IMR-90 (cell line): ENCODE measurements around the gene OTULINL. TPM values are rescaled to one million over a fixed set of nuclear protein-coding genes. Genes with fewer than 3 reads are reported as not detected.

Experiments used
- ATAC-seq: fragments of 200-7000 bp; cut with Tn5 transposase; 2 replicates; pipeline ENCODE4 v1.9.1; 2020; ENCODE audit warnings: low read depth, mild to moderate bottlenecking, moderate library complexity
- BruUV-seq: library from RNA; stranded (reverse); fragments of 400-500 nt; replicated peaks from 2 replicates; lab custom pipeline; 2021; lab: Mats Ljungman, UMichigan
- CTCF ChIA-PET: fragments of 300-600 bp; formaldehyde crosslinking; extraction: SDS; loops from one replicate; lab custom pipeline; 2021; ENCODE audit warnings: antibody characterized with exemption; lab: Yijun Ruan, JAX
- POLR2A ChIA-PET: fragments of 300-600 bp; sonication (Branson Sonifier 250); formaldehyde crosslinking; loops from one replicate; lab custom pipeline; 2022; ENCODE audit warnings: antibody characterized with exemption; ENCODE audit not compliant: unreplicated experiment; lab: Charles Lee
- DNase-seq: peaks from one replicate; pipeline ENCODE4 v3.0.0; 2013
- H2AFZ ChIP-seq: replicated peaks from 2 replicates; pipeline ENCODE3; 2013; ENCODE audit warnings: low read length, mild to moderate bottlenecking; ENCODE audit not compliant: poor library complexity
- H2AK5ac ChIP-seq: 2 replicates; pipeline ENCODE4 v1.6.1; 2013; ENCODE audit warnings: low read depth, low read length, inconsistent platforms
- H2AK9ac ChIP-seq: replicated peaks from 2 replicates; pipeline ENCODE3; 2013; ENCODE audit warnings: mild to moderate bottlenecking, low read depth, low read length, moderate library complexity; ENCODE audit not compliant: poor library complexity
- H2BK120ac ChIP-seq: 2 replicates; pipeline ENCODE4 v1.6.1; 2013; ENCODE audit warnings: low read depth, low read length, inconsistent platforms
- H2BK15ac ChIP-seq: 3 replicates; pipeline ENCODE4 v1.6.1; 2013; ENCODE audit warnings: low read depth, low read length, inconsistent platforms
- H2BK20ac ChIP-seq: 2 replicates; pipeline ENCODE4 v1.6.1; 2013; ENCODE audit warnings: low read depth, mild to moderate bottlenecking, inconsistent platforms, low read length, moderate library complexity
- H2BK5ac ChIP-seq: 2 replicates; pipeline ENCODE4 v1.6.1; 2013; ENCODE audit warnings: mild to moderate bottlenecking, low read depth, low read length, inconsistent platforms; ENCODE audit not compliant: poor library complexity, severe bottlenecking
- H3K14ac ChIP-seq: replicated peaks from 2 replicates; pipeline ENCODE4 v1.6.1; 2013; ENCODE audit warnings: low read depth, low read length, inconsistent platforms
- H3K18ac ChIP-seq: 2 replicates; pipeline ENCODE4 v1.6.1; 2013; ENCODE audit warnings: low read depth, low read length, control low read depth
- H3K23ac ChIP-seq: 2 replicates; pipeline ENCODE4 v1.6.1; 2013; ENCODE audit warnings: low read depth, low read length, inconsistent platforms
- H3K27ac ChIP-seq: 2 replicates; pipeline ENCODE4 v1.5.1; 2013; ENCODE audit warnings: mild to moderate bottlenecking, control low read depth, low read length; ENCODE audit not compliant: insufficient read depth
- H3K27me3 ChIP-seq: 2 replicates; pipeline ENCODE4 v1.6.1; 2013; ENCODE audit warnings: low read length; ENCODE audit not compliant: control insufficient read depth, insufficient read depth
- H3K36me3 ChIP-seq: 2 replicates; pipeline ENCODE4 v1.6.1; 2013; ENCODE audit warnings: low read length, mixed read lengths; ENCODE audit not compliant: control insufficient read depth, insufficient read depth
- H3K4ac ChIP-seq: 2 replicates; pipeline ENCODE4 v1.6.1; 2013; ENCODE audit warnings: low read depth, low read length, inconsistent platforms
- H3K4me1 ChIP-seq: 2 replicates; pipeline ENCODE4 v1.6.1; 2013; ENCODE audit warnings: low read length, mixed read lengths; ENCODE audit not compliant: control insufficient read depth, insufficient read depth
- H3K4me2 ChIP-seq: 2 replicates; pipeline ENCODE4 v1.6.1; 2013; ENCODE audit warnings: low read depth, mild to moderate bottlenecking, control low read depth, low read length, moderate library complexity
- H3K4me3 ChIP-seq: 2 replicates; pipeline ENCODE4 v1.5.1; 2013; ENCODE audit warnings: low read depth, mild to moderate bottlenecking, control low read depth, low read length, moderate library complexity; ENCODE audit not compliant: insufficient read depth
- H3K56ac ChIP-seq: 2 replicates; pipeline ENCODE4 v1.6.1; 2013; ENCODE audit warnings: low read length, inconsistent platforms; ENCODE audit not compliant: insufficient read depth; ENCODE audit errors: extremely low read depth
- H3K79me1 ChIP-seq, 2 experiments: 2 replicates each; pipeline ENCODE4 v1.6.1; 2013; ENCODE audit warnings: low read length in 2 of 2, inconsistent platforms in 1 of 2, low read depth in 1 of 2
- H3K9ac ChIP-seq: 2 replicates; pipeline ENCODE4 v1.6.1; 2013; ENCODE audit warnings: low read depth, low read length, control low read depth
- H3K9me1 ChIP-seq: 2 replicates; pipeline ENCODE4 v1.6.1; 2013; ENCODE audit warnings: low read length, inconsistent platforms; ENCODE audit not compliant: insufficient read depth
- H3K9me3 ChIP-seq: 2 replicates; pipeline ENCODE4 v1.6.1; 2013; ENCODE audit warnings: low read length; ENCODE audit not compliant: control insufficient read depth, insufficient read depth
- H4K20me1 ChIP-seq: 2 replicates; pipeline ENCODE4 v1.6.1; 2013; ENCODE audit warnings: low read length, inconsistent platforms; ENCODE audit not compliant: insufficient read depth
- H4K5ac ChIP-seq: 2 replicates; pipeline ENCODE4 v1.6.1; 2013; ENCODE audit warnings: mild to moderate bottlenecking, low read depth, low read length, control low read depth
- H4K8ac ChIP-seq, 2 experiments: 2 replicates each; pipeline ENCODE4 v1.6.1; 2013; ENCODE audit warnings: low read depth in 2 of 2, low read length in 2 of 2, control low read depth in 1 of 2, inconsistent platforms in 1 of 2
- H4K91ac ChIP-seq: 2 replicates; pipeline ENCODE4 v1.6.1; 2013; ENCODE audit warnings: low read depth, low read length, inconsistent platforms; ENCODE audit not compliant: insufficient read depth
- BHLHE40 ChIP-seq: fragments of 150-350 bp; IDR thresholded peaks from 2 replicates; pipeline ENCODE4 v1.6.1; 2016; ENCODE audit warnings: mild to moderate bottlenecking, low read depth, low read length
- CEBPB ChIP-seq: IDR thresholded peaks from 2 replicates; pipeline ENCODE4 v1.6.1; 2012; ENCODE audit warnings: low read depth, low read length, improper control_type of control experiment
- CHD1 ChIP-seq: IDR thresholded peaks from 2 replicates; pipeline ENCODE4 v1.6.1; 2012; ENCODE audit warnings: low read depth, low read length, improper control_type of control experiment
- FOS ChIP-seq: fragments of 150-350 bp; IDR thresholded peaks from 2 replicates; pipeline ENCODE4 v1.6.1; 2016; ENCODE audit warnings: low read depth, low read length
- MAFK ChIP-seq: IDR thresholded peaks from 2 replicates; pipeline ENCODE4 v1.6.1; 2012; ENCODE audit warnings: low read depth, low read length, improper control_type of control experiment
- MAZ ChIP-seq: IDR thresholded peaks from 2 replicates; pipeline ENCODE4 v1.6.1; 2012; ENCODE audit warnings: low read depth, mild to moderate bottlenecking, low read length, improper control_type of control experiment, moderate library complexity, borderline replicate concordance
- MXI1 ChIP-seq: IDR thresholded peaks from 2 replicates; pipeline ENCODE4 v1.6.1; 2012; ENCODE audit warnings: low read depth, mild to moderate bottlenecking, low read length, moderate library complexity, borderline replicate concordance
- NFE2L2 ChIP-seq: fragments of 150-350 bp; IDR thresholded peaks from 2 replicates; pipeline ENCODE4 v1.6.1; 2016; ENCODE audit warnings: low read depth, mild to moderate bottlenecking, low read length
- POLR2A ChIP-seq: IDR thresholded peaks from 2 replicates; pipeline ENCODE4 v1.6.1; 2012; ENCODE audit warnings: mild to moderate bottlenecking, low read depth, low read length
- RAD21 ChIP-seq: IDR thresholded peaks from 2 replicates; pipeline ENCODE4 v1.6.1; 2012; ENCODE audit warnings: low read length, improper control_type of control experiment
- RCOR1 ChIP-seq: IDR thresholded peaks from 2 replicates; pipeline ENCODE4 v1.6.1; 2012; ENCODE audit warnings: mild to moderate bottlenecking, low read length, improper control_type of control experiment; ENCODE audit not compliant: insufficient replicate concordance
- RFX5 ChIP-seq: IDR thresholded peaks from 2 replicates; pipeline ENCODE4 v1.8.0; 2012; ENCODE audit warnings: low read depth, mild to moderate bottlenecking, low read length, moderate library complexity
- SMC3 ChIP-seq: fragments of 150-350 bp; IDR thresholded peaks from 2 replicates; pipeline ENCODE4 v1.6.1; 2016; ENCODE audit warnings: low read depth, mild to moderate bottlenecking, antibody characterized with exemption, low read length, moderate library complexity
- WGBS, 2 experiments: methylation state at CpG; one replicate each; pipeline versions ENCODE4 v1.1.5 to v1.1.7; 2013; ENCODE audit warnings: missing lambda C conversion rate in 2 of 2; ENCODE audit not compliant: insufficient read length in 1 of 2; ENCODE audit errors: extremely low coverage in 2 of 2; 5-methylcytosine and 5-hydroxymethylcytosine counted together
- dilution Hi-C: fragments of 300-500 bp; cut with HindIII; formaldehyde crosslinking; loops from one replicate; pipeline ENCODE4 v1.14.3; 2018; ENCODE audit warnings: low sequenced_read_pairs; ENCODE audit not compliant: unreplicated experiment
- in situ Hi-C: fragments of 300-500 bp; cut with MboI; formaldehyde crosslinking; loops from 3 replicates; pipeline ENCODE4 v1.14.3; 2019; ENCODE audit warnings: low sequenced_read_pairs, inconsistent platforms, mixed read lengths
- intact Hi-C: fragments of 100-400 bp; cut with micrococcal nuclease; formaldehyde crosslinking; loops from 2 replicates; pipeline ENCODE4 v1.10.0; 2022
- polyA plus RNA-seq, 3 experiments: library from polyadenylated mRNA; depleted of rRNA; stranded (reverse); fragments of >200 nt; gene quantifications; 2 replicates each; pipeline ENCODE4 v1.2.3, GENCODE V29; 2012; ENCODE audit warnings: low replicate concordance in 1 of 3
- total RNA-seq: library from RNA; depleted of rRNA; stranded (reverse); fragments of >200 nt; gene quantifications from 2 replicates; pipeline ENCODE4 v1.2.3, GENCODE V29; 2012
- TF ChIP-seq, protein P1 (sequence below): fragments of 150-350 bp; IDR thresholded peaks from 2 replicates; pipeline ENCODE4 v1.6.1; 2016; ENCODE audit warnings: low read depth, mild to moderate bottlenecking, low read length, moderate library complexity, borderline replicate concordance
- TF ChIP-seq, protein P2 (sequence below): fragments of 150-350 bp; IDR thresholded peaks from 2 replicates; pipeline ENCODE4 v1.6.1; 2017; ENCODE audit warnings: mild to moderate bottlenecking, antibody characterized with exemption, low read length, low read depth
- TF ChIP-seq, protein P3 (sequence below): conservative IDR thresholded peaks from 2 replicates; pipeline ENCODE4 v1.5.1; 2012; ENCODE audit warnings: mild to moderate bottlenecking, low read depth, low read length, improper control_type of control experiment

Gene OTULINL
- total and polyA plus RNA-seq, 2 of the 4 experiments (the other 2 are of a cell fraction) = 0.09 to 0.18 TPM

DNA sequence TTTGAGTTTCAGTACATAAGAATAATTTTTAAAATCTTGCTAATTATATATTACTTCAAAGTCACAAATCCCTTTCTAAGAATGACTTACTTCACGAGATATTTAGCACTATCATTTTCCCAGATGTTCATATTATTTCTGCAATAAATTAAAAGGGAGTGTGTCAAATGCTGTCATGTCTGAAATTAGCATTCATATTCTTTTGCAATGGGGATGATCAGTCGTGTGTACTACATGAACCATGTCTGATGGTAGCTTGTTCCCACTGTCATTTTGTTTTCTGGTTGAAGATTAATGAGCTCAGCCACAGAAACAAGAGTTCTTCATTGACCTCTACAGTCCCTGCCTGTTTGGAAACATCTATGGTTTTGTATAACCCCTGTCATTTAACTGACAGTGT lies 30.1 kb downstream of the OTULINL start:
- Histone ChIP-seq H4K5ac (no peak overlapping the region), H3K18ac (no peak overlapping the region), H2BK5ac (no peak overlapping the region), H3K9me3 (no peaks in the 10 kb centered on the region), H4K8ac (no peak overlapping the region), H3K23ac (no peak overlapping the region), H3K9ac (no peak overlapping the region), H2BK20ac (no peak overlapping the region), H3K27me3 (peaks cover 26% of the 10 kb centered on the region), H3K56ac (no peak overlapping the region), H3K36me3 (no peaks in the 10 kb centered on the region), H2AK9ac (no peak overlapping the region), H3K4ac (no peak overlapping the region), H4K91ac (no peak overlapping the region), H3K79me1 (no peaks in the 10 kb centered on the region), H3K4me3 (no peak overlapping the region), H3K9me1 (no peaks in the 10 kb centered on the region; the same call in 1 of the 2 replicates), H2AFZ (no peak overlapping the region), H3K4me1 (no peaks in the 10 kb centered on the region), H3K27ac (no peak overlapping the region), H2BK120ac (no peak overlapping the region), H2AK5ac (no peak overlapping the region), H4K20me1 (no peaks in the 10 kb centered on the region), H3K14ac (no peak overlapping the region), H2BK15ac (no peak overlapping the region), H3K4me2 (no peak overlapping the region)
- in situ Hi-C loops = no loop called here
- no TSS peak for BruUV-seq
- intact Hi-C loops = no loop called here
- WGBS, 2 experiments = no CpG with 5 or more reads among the region's 2 CpGs
- ChIA-PET POLR2A (no interaction called here), CTCF (no interaction called here)
- DNase-seq (no peak), ATAC-seq (no peak)
- no peak for TF ChIP-seq CHD1
- no peak for TF ChIP-seq BHLHE40
- TF ChIP-seq, protein P1, sequence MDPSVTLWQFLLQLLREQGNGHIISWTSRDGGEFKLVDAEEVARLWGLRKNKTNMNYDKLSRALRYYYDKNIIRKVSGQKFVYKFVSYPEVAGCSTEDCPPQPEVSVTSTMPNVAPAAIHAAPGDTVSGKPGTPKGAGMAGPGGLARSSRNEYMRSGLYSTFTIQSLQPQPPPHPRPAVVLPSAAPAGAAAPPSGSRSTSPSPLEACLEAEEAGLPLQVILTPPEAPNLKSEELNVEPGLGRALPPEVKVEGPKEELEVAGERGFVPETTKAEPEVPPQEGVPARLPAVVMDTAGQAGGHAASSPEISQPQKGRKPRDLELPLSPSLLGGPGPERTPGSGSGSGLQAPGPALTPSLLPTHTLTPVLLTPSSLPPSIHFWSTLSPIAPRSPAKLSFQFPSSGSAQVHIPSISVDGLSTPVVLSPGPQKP = no peak
- TF ChIP-seq POLR2A = no peak
- TF ChIP-seq MAZ = no peak
- no peak for TF ChIP-seq NFE2L2
- TF ChIP-seq MXI1 = no peak
- TF ChIP-seq, protein P2, sequence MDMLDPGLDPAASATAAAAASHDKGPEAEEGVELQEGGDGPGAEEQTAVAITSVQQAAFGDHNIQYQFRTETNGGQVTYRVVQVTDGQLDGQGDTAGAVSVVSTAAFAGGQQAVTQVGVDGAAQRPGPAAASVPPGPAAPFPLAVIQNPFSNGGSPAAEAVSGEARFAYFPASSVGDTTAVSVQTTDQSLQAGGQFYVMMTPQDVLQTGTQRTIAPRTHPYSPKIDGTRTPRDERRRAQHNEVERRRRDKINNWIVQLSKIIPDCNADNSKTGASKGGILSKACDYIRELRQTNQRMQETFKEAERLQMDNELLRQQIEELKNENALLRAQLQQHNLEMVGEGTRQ = no peak
- TF ChIP-seq RFX5 = no peak
- no peak for TF ChIP-seq SMC3
- TF ChIP-seq, protein P3, sequence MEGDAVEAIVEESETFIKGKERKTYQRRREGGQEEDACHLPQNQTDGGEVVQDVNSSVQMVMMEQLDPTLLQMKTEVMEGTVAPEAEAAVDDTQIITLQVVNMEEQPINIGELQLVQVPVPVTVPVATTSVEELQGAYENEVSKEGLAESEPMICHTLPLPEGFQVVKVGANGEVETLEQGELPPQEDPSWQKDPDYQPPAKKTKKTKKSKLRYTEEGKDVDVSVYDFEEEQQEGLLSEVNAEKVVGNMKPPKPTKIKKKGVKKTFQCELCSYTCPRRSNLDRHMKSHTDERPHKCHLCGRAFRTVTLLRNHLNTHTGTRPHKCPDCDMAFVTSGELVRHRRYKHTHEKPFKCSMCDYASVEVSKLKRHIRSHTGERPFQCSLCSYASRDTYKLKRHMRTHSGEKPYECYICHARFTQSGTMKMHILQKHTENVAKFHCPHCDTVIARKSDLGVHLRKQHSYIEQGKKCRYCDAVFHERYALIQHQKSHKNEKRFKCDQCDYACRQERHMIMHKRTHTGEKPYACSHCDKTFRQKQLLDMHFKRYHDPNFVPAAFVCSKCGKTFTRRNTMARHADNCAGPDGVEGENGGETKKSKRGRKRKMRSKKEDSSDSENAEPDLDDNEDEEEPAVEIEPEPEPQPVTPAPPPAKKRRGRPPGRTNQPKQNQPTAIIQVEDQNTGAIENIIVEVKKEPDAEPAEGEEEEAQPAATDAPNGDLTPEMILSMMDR = no peak
- TF ChIP-seq RCOR1 = no peak
- TF ChIP-seq CEBPB = no peak
- no peak for TF ChIP-seq RAD21
- no peak for TF ChIP-seq MAFK
- no peak for TF ChIP-seq FOS
- dilution Hi-C loops = no loop called here
